GM18520 (cell line): ENCODE measurements around the gene ATP8B4.
"Not testable (repeated sequence)": the region's sequence is repeated elsewhere in the genome, so short reads cannot be mapped to it uniquely, and the experiment has no call there.

ENCODE experiments used
- ATAC-seq: cut with Tn5 transposase; IDR thresholded peaks from one replicate; pipeline ENCODE4 v1.9.1; 2021; ENCODE audit not compliant: unreplicated experiment

ATP8B4 gene

DNA sequence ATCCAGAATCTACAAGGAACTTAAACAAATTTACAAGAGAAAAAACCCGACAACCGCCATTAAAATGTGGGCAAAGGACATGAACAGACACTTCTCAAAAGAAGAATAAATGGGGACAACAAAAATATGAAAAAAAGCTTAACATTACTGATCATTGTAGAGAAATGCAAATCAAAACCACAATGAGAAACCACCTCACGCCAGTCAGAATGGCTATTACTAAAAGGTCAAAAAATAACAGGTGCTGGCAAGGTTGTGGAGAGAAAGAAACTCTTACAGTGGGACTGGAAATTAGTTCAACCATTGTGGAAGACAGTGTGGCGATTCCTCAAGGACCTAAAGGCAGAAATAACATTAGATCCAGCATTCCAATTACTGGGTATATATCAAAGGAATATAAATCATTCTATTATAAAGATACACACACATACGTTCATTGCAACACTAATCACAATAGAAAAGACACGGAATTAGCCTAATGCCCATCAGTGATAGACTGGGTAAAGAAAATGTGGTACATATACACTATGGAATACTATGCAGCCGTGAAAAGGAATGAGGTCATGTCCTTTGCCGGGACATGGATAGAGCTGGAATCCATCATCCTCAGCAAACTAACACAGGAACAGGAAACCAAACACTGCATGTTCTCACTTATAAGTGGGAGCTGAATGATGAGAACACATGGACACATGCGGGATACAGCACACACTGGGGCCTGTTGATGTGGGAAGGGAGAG is 155.8 kb downstream of the ATP8B4 start:
- not testable (repeated sequence) for ATAC-seq

- no peak for ATAC-seq
Measured at GRCh38 chr15:49962044-49962602, 156.9 kb downstream of the ATP8B4 start.

- ATAC-seq: no peak
Measured at GRCh38 chr15:49953421-49953820, 165.6 kb downstream of the ATP8B4 start.

GRCh38 chr15:49946681-49947080 is 172.4 kb downstream of the ATP8B4 start:
- no peak for ATAC-seq

GRCh38 chr15:49934487-49934886 is 184.5 kb downstream of the ATP8B4 start:
- no peak for ATAC-seq

DNA sequence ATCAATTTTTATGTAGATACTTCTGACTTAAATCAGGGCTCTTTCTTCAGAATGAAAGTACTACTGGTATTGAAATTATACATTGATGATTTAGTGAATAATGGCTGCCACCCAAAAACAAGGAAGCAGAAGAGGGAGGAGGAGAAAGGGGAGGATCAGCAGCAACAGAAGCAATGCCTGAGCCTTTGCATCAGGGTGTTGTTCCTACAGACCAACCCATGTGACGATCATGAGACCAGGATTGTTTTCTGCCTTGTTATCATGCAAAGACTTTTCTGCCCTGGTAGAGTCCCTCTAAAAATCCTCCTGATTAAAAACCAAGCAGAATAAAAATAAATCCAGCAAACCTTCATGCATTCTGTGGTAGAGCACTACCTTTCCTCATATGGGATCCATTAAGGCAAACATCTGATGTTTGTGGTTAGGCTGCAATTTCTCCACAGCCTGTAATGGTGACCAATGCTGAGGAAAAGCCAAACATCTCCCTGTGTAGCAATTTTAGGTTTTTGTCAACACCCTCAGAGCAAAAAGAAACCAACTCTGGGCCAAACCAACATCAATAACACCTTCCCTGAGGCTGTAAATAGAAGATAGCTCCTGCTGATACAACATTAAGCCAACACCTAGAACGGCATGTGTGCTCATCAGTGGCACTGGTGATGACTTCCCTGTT is 191.7 kb downstream of the ATP8B4 start:
- ATAC-seq: no peak

DNA sequence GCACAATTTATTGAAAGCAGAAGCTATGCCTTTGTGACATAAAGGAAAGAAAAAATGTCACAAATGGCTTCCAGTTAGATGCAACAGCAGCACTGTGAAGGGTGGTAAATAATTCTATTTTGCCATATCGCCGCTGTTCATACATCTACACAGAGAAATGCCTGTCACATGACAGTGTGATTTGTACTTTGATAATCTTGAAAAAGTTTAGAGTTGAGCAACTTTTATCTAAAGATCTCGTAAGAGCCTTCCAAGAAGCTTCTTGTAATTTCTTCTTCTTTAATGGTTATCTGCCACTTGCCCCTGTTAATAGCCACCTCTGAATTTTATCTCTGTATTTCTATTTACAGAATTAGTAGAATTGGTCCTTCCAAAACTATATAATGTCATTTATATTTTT is 192.3 kb downstream of the ATP8B4 start:
- ATAC-seq: no peak

GRCh38 chr15:49923671-49924070 is 195.4 kb downstream of the ATP8B4 start:
- ATAC-seq: no peak

DNA sequence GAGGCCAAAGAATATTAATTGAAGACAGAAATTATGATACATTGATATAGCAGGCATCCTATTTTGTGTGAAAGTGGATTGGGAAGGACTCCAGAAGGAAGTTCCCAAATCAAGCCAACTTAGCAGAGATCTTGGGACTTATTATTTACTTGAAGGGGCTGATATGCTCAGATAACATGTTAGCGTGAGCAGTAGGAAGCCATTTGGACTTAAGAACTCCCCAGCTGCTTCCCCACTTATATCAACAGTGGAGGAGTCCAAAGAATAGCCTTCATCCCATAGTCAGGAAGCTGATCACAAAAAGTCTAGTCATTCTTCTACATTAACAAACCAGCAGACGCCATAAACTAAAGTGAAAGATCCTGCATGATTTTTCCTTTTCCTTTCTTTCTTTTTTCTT is 200.0 kb downstream of the ATP8B4 start:
- ATAC-seq: no peak

- no peak for ATAC-seq
Measured at GRCh38 chr15:49918121-49918520, 200.9 kb downstream of the ATP8B4 start.

DNA sequence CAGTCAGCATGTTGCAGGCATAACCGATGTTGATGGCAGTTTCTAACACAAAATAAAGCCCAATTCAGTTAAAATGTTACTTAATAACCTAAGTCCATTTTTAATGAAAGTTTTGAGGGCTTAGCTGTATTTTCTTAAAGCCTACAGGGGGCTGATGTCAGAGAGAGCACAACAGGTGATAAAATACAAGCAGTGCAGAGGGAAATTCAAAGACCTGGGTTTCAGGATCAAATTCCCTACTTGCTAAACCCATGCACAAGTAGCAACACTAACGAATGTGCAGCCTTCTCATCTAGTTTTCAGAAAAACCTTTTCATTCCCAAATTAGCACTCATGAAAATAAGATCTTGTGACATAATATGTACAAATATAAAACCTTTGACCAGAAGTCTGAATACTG is 202.0 kb downstream of the ATP8B4 start:
- no peak for ATAC-seq

DNA sequence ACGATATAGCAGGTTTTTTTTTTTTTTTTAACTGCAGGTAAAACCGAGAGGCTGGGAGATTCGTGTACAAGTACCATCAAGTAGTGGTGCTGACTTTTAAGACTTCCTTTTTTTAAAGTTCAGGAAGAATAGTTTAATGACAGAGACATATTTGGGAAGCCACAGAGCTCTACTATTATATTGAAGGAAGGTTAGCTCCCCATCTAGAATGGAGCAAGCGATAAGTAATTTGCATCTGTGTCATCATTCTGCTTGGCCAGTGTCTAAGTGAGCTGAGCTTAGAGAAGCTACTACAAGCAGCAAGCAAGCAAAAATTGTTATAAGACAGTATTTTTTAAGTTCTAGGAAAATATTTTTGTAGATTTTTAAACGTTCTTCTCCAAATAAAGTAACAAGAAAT is 203.2 kb downstream of the ATP8B4 start:
- ATAC-seq: no peak

- ATAC-seq: no peak
Measured at GRCh38 chr15:49908933-49909295, 210.1 kb downstream of the ATP8B4 start.

DNA sequence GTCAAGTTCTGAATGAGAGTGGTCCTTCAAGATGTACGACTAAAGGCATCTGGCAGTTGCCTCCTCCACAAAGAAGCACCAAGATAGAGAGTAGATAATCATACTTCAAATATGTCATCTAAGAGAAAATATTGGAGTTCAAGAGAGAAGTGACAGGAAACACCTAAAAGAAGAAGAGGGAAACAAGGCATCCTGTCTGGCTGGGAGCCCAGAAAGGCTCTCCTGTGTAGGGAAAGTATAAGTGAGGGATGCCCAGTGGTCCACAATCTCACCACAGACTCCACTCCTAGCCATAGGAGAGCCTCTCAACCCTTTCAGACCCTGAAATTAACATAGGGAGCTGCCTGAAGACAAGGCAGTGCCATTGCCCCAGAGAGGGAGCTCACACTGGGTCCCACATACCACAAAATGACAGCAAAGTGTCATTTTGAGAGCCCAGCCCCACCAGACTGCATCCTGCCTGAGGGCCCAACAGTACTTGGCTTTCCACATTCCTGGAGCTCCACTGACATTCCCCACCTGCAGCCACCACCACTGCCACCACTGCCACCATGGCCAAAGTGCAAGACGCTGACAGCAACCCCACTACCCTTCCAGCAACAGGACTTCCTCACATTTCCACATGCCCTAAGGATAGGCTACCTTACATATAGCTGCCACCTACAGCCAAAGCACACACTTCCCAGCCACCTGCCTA is 210.6 kb downstream of the ATP8B4 start:
- no peak for ATAC-seq

- ATAC-seq: no peak
Measured at GRCh38 chr15:49906966-49907365, 212.1 kb downstream of the ATP8B4 start.

DNA sequence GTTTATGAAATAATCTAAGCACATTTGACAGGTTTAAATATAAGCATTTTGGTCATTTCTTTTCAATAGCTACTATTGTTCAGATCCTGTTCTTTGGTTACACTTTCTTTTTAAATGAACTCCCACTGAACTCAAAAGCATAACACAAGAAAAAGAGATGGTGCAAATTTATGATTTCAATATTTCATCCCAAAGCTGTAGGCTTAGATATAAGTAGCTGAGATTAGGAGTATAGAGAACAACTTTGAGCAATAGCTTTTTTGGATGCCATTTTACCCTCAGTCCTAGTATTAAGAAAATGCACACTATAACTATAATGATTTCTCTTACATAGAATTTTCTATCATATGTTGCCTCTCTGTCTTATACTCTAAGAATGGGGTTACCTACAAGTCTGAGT is 213.8 kb downstream of the ATP8B4 start:
- ATAC-seq: no peak

- no peak for ATAC-seq
Measured at GRCh38 chr15:49904296-49904695, 214.7 kb downstream of the ATP8B4 start.

- no peak for ATAC-seq
Measured at GRCh38 chr15:49902685-49903501, 216.1 kb downstream of the ATP8B4 start.

GRCh38 chr15:49901996-49902684 is 216.9 kb downstream of the ATP8B4 start:
- no peak for ATAC-seq

DNA sequence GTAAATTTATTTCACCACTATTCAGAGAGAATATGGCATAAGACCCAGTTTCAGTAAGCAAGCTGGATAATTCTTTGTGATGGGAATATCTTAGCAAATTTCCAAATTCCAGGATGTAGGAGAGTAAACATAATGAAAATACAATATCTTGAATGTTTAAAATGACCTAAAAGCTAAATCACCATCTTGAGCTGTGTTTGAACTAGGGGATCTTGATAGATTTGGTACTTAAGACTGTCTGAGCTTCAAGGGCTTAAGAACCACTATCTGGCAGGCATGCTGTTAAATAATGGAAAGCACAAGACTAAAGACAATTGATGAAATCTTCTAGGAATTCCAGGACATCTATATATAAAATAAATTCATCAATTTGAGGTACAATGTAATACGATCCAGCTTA is 217.7 kb downstream of the ATP8B4 start:
- ATAC-seq: no peak

- ATAC-seq: no peak
Measured at GRCh38 chr15:49900903-49901235, 218.2 kb downstream of the ATP8B4 start.
